Measurements from ENCODE around the gene SNX8.

GRCh38 chr7:2254429-2255144, 59.7 kb downstream of the SNX8 start:
- TF ChIP-seq POLR2A (IDR thresholded peaks at IDR 0.05) (no peak), POLR2AphosphoS5 (IDR thresholded peaks at IDR 0.05) (no peak), EP300 (IDR thresholded peaks at IDR 0.05) (no peak)
- TF ChIP-seq, protein P1, sequence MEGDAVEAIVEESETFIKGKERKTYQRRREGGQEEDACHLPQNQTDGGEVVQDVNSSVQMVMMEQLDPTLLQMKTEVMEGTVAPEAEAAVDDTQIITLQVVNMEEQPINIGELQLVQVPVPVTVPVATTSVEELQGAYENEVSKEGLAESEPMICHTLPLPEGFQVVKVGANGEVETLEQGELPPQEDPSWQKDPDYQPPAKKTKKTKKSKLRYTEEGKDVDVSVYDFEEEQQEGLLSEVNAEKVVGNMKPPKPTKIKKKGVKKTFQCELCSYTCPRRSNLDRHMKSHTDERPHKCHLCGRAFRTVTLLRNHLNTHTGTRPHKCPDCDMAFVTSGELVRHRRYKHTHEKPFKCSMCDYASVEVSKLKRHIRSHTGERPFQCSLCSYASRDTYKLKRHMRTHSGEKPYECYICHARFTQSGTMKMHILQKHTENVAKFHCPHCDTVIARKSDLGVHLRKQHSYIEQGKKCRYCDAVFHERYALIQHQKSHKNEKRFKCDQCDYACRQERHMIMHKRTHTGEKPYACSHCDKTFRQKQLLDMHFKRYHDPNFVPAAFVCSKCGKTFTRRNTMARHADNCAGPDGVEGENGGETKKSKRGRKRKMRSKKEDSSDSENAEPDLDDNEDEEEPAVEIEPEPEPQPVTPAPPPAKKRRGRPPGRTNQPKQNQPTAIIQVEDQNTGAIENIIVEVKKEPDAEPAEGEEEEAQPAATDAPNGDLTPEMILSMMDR (IDR thresholded peaks at IDR 0.05) = no peak

All from stomach (tissue), 4 donors.